Gastroesophageal sphincter (tissue), 4 donors: ENCODE results near the gene SPTB. TPM values are rescaled to one million over a fixed set of nuclear protein-coding genes. Genes with fewer than 3 reads are reported as not detected.

Experiments
- ATAC-seq: fragments of 150-250 bp; one replicate; pipeline ENCODE4 v1.9.1; 2016; ENCODE audit warnings: mild to moderate bottlenecking, moderate library complexity
- H3K27ac ChIP-seq, 4 donors: fragments of 200-600 bp; sonication (generic) in 3 of 4; 1 replicate in 3 of 4; 2 replicates in 1 of 4; pipeline ENCODE4 v1.5.1; 2016 to 2019
- H3K27me3 ChIP-seq: fragments of 200-600 bp; sonication (generic); one replicate; pipeline ENCODE4 v1.5.1; 2019
- H3K36me3 ChIP-seq, 2 donors: fragments of 200-600 bp; sonication (generic); one replicate each; pipeline ENCODE4 v1.5.1; 2019; ENCODE audit warnings: control low read depth in 1 of 2
- H3K4me1 ChIP-seq, 3 donors: fragments of 200-600 bp; sonication (generic); 1 replicate in 2 of 3; 2 replicates in 1 of 3; pipeline ENCODE4 v1.5.1; 2016 to 2019; ENCODE audit warnings: control low read depth in 2 of 3
- H3K4me3 ChIP-seq, 2 donors: fragments of 200-600 bp; sonication (generic); one replicate each; pipeline ENCODE4 v1.5.1; 2019; ENCODE audit warnings: mild to moderate bottlenecking in 1 of 2, moderate library complexity in 1 of 2
- H3K9me3 ChIP-seq, 3 donors: fragments of 200-600 bp; sonication (generic); one replicate each; pipeline ENCODE4 v1.5.1; 2017 to 2019; ENCODE audit warnings: control low read depth in 2 of 3
- CTCF ChIP-seq, 4 experiments: fragments of 200-600 bp in 2 of 4; fragments of 450-650 bp in 2 of 4; sonication (generic) in 1 of 4; IDR thresholded peaks; one replicate each; pipeline ENCODE4 v1.5.1; 2017 to 2019; ENCODE audit warnings: antibody characterized with exemption in 4 of 4, mild to moderate bottlenecking in 2 of 4, moderate library complexity in 2 of 4
- EP300 ChIP-seq: sonication (generic); formaldehyde crosslinking; IDR thresholded peaks from one replicate; pipeline ENCODE4 v1.6.1; 2017; ENCODE audit warnings: antibody characterized with exemption, mild to moderate bottlenecking
- POLR2A ChIP-seq, 2 donors: fragments of 450-650 bp; IDR thresholded peaks; one replicate each; pipeline ENCODE4 v1.6.1; 2017; ENCODE audit warnings: antibody characterized with exemption in 2 of 2, mild to moderate bottlenecking in 2 of 2, moderate library complexity in 1 of 2
- POLR2AphosphoS5 ChIP-seq: sonication (generic); formaldehyde crosslinking; IDR thresholded peaks from one replicate; pipeline ENCODE4 v1.6.1; 2017; ENCODE audit warnings: antibody characterized with exemption
- WGBS, 2 donors: methylation state at CpG; one replicate each; pipeline ENCODE4 v1.1.5; 2018; ENCODE audit warnings: low coverage in 1 of 2; 5-methylcytosine and 5-hydroxymethylcytosine counted together
- total RNA-seq, 4 donors: library from RNA; depleted of rRNA; stranded (reverse); fragments of >200 nt; gene quantifications; one replicate each; pipeline ENCODE4 v1.1.0, GENCODE V29; 2016

Gene SPTB
- total RNA-seq, 4 donors from 2014 or later: 0.62 to 3.1 (median 1.0) TPM

DNA sequence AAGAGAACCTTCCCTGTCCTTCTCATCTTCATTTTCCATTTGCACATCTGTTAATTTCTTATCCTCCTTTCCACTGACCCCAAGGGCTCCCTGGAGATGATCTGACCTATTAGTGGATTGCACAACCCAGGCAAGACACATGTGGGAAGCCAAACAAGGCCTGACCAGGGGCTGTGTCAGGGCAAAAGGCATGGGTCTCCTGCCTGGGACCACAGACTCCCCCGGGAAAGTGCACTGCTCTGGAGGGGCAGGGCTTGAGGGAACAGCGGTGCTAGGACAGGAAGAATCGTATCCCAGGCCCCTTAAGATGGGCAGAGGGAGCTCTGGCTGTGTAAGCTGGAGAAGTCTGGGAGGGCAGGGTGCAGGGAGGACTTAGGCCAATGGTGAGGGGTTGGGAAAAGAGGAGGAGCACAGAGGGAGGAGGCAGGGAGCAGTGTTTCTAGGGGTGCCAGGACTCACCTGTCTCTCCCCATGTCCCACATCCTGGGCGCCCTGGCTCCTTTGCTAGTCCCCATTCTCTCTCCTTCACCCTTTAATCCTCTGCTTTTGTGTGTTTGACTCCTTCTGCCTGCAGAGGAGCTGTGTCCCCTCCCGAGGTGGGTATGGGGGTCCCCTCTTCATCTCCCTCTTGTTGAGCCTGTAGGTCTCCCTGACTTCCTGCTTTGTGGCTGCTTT, 150.2 kb downstream of the SPTB start:
- no peak overlapping the region for H3K4me3 ChIP-seq
- no peaks in the 10 kb centered on the region for H3K27me3 ChIP-seq
- ATAC-seq: peak; percentile 44
- no peak overlapping the region for H3K27ac ChIP-seq
- peaks cover 0 to 66% of the 10 kb centered on the region in 2 donors for H3K36me3 ChIP-seq
- peaks cover 0 to 51% (median 3%) of the 10 kb centered on the region in 3 donors for H3K4me1 ChIP-seq
- WGBS, 2 donors: 59 to 83% methylated on average over 1 to 4 of the region's 5 CpGs
- TF ChIP-seq CTCF (IDR thresholded peaks at IDR 0.05): no peak
- no peak for TF ChIP-seq POLR2A (IDR thresholded peaks at IDR 0.05)
- no peak for TF ChIP-seq EP300
- TF ChIP-seq POLR2AphosphoS5: no peak
- H3K9me3 ChIP-seq: no peaks in the 10 kb centered on the region

DNA sequence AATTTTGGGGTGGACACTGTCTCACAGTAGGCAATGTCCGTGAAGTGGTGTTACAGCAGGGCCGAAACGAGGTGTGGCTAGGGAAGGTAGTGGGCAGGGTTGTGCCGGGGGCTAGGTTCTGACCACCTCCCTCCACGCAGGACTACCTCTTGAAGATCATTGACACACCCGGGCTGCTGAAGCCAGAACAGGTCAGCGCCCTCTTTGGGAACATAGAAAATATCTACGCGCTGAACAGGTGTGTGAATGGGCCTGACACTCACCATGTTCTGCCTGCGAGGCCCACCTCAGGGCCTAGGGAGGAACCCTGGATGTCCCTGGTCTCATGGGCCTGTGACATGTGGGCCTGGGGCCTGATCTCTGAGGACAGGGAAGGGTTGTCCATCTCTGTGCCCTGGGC, 150.9 kb downstream of the SPTB start:
- TF ChIP-seq EP300 (no peak), CTCF (IDR thresholded peaks at IDR 0.05) (no peak), POLR2A (IDR thresholded peaks at IDR 0.05) (no peak), POLR2AphosphoS5 (no peak)
- ATAC-seq: no peak
- no peaks in the 10 kb centered on the region for H3K27me3 ChIP-seq
- WGBS, 2 donors: 98 to 100% methylated on average over 6 to 8 of the region's 10 CpGs
- H3K4me1 ChIP-seq: peaks cover 0 to 56% (median 3%) of the 10 kb centered on the region in 3 donors
- peaks cover 0 to 66% of the 10 kb centered on the region in 2 donors for H3K36me3 ChIP-seq
- H3K27ac ChIP-seq: no peak overlapping the region
- H3K4me3 ChIP-seq: no peak overlapping the region
- no peaks in the 10 kb centered on the region for H3K9me3 ChIP-seq

- Histone ChIP-seq H3K9me3 (no peaks in the 10 kb centered on the region), H3K36me3 (peaks cover 0 to 59% of the 10 kb centered on the region in 2 donors), H3K27ac (no peak overlapping the region), H3K4me1 (peaks cover 0 to 64% (median 3%) of the 10 kb centered on the region in 3 donors), H3K4me3 (no peak overlapping the region), H3K27me3 (no peaks in the 10 kb centered on the region)
- no peak for TF ChIP-seq POLR2AphosphoS5
- no peak for ATAC-seq
- whole genome bisulfite sequencing, 2 donors: no CpG with 5 or more reads among the region's 6 CpGs
Measured at GRCh38 chr14:64728106-64728505, 151.6 kb downstream of the SPTB start.

- no peak overlapping the region for H3K4me3 ChIP-seq
- no peak for TF ChIP-seq POLR2AphosphoS5
- no peak for TF ChIP-seq CTCF (IDR thresholded peaks at IDR 0.05)
- TF ChIP-seq POLR2A (IDR thresholded peaks at IDR 0.05): no peak
- no peak for TF ChIP-seq EP300
- H3K27me3 ChIP-seq: no peaks in the 10 kb centered on the region
- peaks cover 0 to 54% of the 10 kb centered on the region in 2 donors for H3K36me3 ChIP-seq
- ATAC-seq: no peak
- H3K9me3 ChIP-seq: no peaks in the 10 kb centered on the region
- peaks cover 0 to 69% (median 4%) of the 10 kb centered on the region in 3 donors for H3K4me1 ChIP-seq
- H3K27ac ChIP-seq: no peak overlapping the region
- WGBS, 2 donors: 80% methylated on average over 1 of the region's 22 CpGs; no CpG with 5 or more reads in 1 of the 2 donors
Measured at GRCh38 chr14:64727551-64728071, 152.1 kb downstream of the SPTB start.

- Histone ChIP-seq H3K27ac (peak overlapping the region in 1 of 4 donors; percentile 11), H3K4me1 (peaks cover 0 to 79% (median 13%) of the 10 kb centered on the region in 3 donors)
- no peak for ATAC-seq
Measured at GRCh38 chr14:64726585-64726890, 153.2 kb downstream of the SPTB start.

More at GRCh38 chr14:64726585-64726890, 153.2 kb downstream of the SPTB start:
- H3K27me3 ChIP-seq: no peaks in the 10 kb centered on the region
- H3K9me3 ChIP-seq: no peaks in the 10 kb centered on the region
- no peak for TF ChIP-seq POLR2A (IDR thresholded peaks at IDR 0.05)
- TF ChIP-seq POLR2AphosphoS5: no peak
- TF ChIP-seq CTCF (IDR thresholded peaks at IDR 0.05): no peak
- no peak for TF ChIP-seq EP300
- no peak overlapping the region for H3K4me3 ChIP-seq
- no CpG with 5 or more reads among the region's 5 CpGs for WGBS, 2 donors
- H3K36me3 ChIP-seq: peaks cover 0 to 43% of the 10 kb centered on the region in 2 donors
